ENCODE results near the gene GNAI3.

Gene GNAI3

DNA sequence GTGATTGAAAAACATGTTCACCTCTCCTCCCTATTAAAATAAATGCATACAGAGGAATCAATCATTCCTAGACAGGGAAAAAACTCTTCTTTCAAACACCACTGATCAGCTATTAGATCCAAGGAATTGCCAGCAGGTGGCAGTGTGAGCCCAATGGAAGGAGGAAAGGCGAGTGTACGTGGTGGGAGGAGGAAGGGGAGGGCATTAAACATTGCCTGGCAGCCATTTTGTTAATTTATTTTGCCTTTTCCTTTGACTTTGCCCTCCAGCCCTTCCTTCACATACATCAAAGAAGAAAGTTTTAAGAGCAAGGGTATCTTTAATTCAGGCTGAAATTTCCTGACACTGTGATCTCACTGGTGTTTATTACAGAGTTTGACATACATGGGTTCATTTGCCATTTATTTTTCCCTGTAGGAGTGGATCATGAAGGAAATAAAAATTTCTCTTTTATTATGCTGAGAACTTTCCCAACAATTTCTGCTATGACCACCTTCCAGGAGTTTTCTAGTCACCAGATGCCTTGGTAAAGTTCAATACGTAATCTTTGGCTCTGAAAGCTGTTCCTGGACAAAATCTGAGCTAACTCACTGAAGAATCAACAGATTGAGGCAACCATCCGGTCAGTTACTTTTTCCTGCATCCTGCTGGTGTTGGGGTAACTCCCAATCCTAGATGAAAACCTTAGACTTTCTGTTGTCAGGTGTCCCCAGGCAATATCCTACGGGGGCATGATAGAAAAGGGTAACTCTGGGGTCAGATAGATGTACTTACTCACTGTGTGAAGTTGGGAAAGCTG is 1.9 kb upstream of the GNAI3 start:
- peak; percentile 93 for DNase-seq

- DNase-seq = peak; percentile 28
These were observed 723 bp upstream of the GNAI3 start for GRCh38 chr1:109547463-109548320.

- DNase-seq = no peak
These were observed 8.1 kb downstream of the GNAI3 start for GRCh38 chr1:109556563-109556962.

DNA sequence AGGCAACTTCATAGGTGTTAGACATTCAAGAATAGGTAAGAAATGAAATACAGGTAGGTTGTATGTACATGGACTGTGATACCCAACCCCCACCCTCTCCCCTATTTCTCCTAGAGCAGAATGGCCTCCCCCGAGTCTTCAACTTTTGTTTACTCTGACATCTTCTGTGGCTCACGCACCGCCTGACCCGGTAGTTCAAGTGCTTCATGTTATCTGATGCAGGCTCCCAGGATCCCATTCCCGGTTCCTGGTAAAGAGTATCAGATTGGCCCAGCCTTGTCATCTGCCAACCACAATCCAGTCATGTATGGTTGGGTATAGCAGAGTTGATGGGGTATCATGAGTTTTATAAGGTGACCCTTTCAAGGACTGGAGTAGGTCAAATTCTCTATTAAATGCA is 9.1 kb downstream of the GNAI3 start:
- DNase-seq = no peak

- no peak for DNase-seq
These were observed 11.6 kb downstream of the GNAI3 start for GRCh38 chr1:109559995-109560394.

GRCh38 chr1:109564194-109564878 is 15.9 kb downstream of the GNAI3 start:
- no peak for DNase-seq

- no peak for DNase-seq
These were observed 16.8 kb downstream of the GNAI3 start for GRCh38 chr1:109565241-109565640.

- DNase-seq = no peak
These were observed 18.6 kb downstream of the GNAI3 start for GRCh38 chr1:109566982-109567381.

DNA sequence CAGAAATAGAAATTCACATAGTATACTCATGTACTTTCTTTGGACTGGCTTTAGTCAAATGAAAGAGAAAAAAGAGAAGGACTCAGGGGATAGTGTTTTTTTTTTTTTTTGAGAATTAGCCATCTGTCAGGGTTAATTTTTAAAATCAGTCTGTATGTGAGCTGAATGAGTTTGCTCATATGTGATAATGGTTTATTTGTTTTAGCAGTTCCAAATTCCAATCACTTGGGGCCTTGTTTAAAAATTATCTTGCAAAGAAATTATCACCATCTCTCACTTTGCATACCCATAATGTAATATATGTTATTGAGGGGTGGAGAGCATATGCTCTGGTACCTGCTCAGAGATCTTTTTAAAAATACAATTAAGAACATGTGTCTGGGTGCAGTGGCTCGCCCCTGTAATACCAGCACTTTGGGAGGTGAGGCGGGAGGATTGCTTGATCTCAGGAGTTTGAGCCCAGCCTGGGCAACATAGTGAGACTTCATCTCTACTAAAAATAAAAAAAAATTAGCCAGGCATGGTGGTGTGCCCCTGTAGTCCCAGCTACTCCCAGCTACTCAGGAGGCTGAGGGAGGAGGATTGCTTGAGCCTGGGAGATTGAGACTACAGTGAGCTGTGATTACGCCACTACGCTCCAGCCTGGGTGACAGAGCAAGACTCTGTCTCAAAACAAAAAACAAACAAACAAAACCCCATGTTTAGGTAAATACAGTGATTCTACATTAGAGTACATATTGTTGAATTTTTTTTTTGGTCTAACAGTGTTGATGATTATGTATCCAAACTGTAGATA is 19.7 kb downstream of the GNAI3 start:
- no peak for DNase-seq

GRCh38 chr1:109569323-109569722 is 20.9 kb downstream of the GNAI3 start:
- DNase-seq = no peak

DNA sequence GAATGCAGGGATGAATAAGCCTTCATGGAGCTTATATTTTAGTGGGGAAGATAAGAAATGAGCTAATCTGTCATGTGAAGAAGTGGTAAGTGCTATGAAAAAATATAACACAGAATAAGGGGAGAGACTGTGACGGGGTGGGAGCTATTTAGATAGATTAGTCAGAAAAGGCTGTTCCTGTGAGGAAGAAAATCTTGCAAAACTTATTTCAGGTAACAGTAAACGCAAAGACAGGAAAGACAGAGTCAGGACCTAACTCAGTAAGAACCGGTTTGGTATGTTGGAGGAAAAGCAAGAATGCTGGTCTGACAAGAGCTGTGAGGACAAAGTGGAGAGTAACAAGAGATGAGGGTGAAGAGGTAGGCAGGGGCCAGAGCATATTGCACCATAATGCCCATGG is 22.0 kb downstream of the GNAI3 start:
- no peak for DNase-seq

GRCh38 chr1:109573785-109574184 is 25.4 kb downstream of the GNAI3 start:
- DNase-seq = no peak

DNA sequence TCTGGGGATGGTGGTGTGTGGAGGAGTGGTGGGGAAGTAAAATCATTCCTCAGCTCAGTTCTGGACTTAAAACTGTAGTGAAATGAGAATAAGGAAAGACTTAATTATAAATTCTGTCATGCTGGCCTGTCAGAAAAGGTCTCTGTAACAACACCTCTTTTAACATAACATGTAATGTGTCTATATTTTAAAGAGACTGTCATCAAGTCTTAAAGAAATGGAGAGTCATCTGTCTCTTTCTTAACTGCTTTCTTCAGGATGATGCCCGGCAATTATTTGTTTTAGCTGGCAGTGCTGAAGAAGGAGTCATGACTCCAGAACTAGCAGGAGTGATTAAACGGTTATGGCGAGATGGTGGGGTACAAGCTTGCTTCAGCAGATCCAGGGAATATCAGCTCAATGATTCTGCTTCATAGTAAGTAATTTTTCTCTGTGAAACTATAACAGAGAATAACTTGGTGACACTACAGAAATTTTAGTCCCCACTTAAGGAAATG is 30.6 kb downstream of the GNAI3 start:
- DNase-seq = no peak

DNA sequence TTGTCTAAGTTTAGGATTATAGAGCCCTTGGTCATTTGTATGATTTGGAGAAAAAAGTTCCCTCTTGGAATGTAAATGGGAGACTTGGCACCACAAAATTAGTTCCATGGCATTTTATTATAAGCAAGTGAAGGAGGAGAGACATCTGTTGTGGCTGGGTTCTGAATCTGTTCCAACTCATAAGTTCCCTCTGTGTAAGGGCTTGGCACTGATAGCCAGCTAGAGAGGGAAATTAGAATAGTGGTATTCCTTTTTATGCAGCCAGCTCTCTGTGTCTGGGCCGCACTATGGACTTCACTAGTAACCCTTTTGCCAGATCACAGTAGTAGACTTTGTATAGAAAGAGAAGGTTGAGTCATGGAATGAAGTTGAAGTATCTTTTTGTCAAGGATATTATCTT is 31.1 kb downstream of the GNAI3 start:
- DNase-seq = no peak

DNA sequence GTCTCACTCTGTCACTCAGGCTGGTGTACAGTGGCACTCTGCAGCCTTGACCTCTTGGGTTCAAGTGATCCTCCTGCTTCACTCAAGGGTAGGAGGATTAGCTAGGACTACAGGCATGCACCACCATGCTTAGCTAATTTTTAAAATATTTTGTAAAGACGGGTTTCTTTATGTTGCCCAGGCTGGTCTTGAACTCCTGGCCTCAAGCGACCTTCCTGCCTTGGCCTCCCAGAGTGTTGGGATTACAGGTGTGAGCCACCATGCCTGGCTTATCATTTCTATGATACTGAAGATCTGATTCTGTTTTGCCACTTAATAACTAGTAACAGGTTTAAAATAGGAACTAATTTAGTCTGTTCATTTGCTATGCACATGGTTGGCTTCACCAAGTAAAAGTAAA is 33.6 kb downstream of the GNAI3 start:
- no peak for DNase-seq

GRCh38 chr1:109584766-109585165 is 36.4 kb downstream of the GNAI3 start:
- DNase-seq = no peak

GRCh38 chr1:109586055-109586454 is 37.6 kb downstream of the GNAI3 start:
- no peak for DNase-seq

GRCh38 chr1:109589177-109589576 is 40.8 kb downstream of the GNAI3 start:
- DNase-seq = no peak

DNA sequence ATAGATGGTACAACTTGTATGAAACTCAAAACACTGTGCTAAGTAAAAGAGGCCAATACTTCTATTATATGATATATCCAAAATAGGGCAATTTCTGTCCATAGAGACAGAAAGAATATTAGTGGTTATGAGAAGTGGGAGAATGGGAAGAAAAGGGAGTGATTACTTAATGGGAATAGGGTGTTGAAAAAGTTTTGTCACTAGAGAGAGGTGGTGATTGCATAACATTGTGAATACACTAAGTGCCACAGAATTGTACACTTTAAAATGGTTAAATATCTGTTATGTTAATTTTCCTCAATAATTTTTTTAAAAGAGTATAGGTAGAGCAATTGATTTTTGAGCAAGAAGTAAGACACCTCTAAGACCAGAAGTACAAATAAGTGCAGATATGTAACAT is 41.3 kb downstream of the GNAI3 start:
- DNase-seq = no peak

DNA sequence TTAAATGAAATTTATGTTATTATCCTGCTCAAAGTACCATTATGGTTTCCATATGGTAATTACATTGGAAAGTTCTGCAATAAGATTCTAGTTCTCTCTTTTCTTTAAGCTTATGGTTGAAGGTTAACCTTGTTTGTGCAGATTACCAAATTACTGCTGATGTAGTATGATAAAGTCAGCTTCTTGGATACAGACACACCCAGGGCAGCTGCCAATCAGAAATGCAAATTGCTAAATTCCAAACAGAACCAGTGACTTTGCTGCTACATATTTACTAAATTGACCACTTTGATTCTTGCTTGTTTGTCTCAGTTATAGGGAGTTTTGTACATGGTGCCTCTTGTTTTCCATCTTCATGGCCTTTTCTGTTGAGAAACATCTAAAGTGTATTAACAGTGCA is 44.5 kb downstream of the GNAI3 start:
- DNase-seq = no peak

DNA sequence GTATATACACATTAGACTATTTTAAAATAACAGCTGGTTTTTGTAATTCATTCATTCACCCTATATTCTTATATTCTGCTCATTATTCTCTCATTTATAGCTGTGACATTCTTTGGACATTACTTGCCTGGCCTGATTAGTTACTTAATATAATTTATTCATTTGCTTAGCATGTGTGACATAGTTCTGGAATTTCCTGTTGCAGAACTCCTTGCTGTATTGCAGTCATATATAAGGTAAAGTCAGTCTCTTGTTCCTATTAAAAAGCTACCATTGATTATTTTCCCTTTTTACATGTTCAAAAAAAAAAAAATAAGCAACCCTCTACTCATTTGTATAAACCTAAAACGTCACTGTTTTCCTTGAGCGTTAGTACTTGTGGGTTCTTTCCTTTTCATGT is 47.1 kb downstream of the GNAI3 start:
- no peak for DNase-seq

DNA sequence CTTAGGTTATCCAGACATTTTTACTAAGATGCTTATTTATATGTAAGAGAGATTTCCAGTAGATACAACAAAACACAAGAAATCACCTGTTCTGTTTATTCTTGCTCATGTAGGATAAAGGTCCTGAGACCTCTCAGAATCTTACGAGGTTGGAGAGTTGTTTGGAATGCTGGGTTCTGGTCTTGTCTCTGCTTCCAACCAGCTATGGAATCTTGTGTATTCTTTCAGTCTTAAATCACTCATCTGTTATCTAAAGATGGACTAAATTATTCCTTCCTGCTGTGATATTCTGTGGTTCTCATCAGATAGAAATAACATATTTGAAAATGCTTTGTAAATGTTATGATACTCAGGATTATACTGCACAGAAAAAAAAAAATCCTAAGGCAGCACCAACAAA is 49.7 kb downstream of the GNAI3 start:
- no peak for DNase-seq

DNA sequence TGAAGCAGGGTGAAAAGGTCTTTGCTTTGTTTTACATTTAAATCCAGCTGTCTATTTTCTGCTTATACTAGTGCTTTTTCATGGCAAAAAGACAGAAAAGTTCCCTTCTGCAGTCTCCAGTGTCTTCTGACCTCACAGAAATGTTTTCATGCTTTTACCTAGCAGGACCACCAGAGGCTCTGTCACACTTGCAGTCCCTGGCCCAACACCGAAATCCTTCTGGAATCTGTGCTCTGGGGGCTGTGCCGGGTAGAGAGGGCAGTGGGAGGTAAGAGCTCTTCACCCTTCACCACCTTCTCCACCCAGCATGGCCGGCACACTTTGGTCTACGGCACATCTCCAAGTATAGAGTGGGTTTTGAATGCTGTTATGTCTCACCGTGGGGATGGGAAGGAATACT is 50.2 kb downstream of the GNAI3 start:
- DNase-seq = no peak

Data from activated CD4-positive, alpha-beta T cell treated with anti-CD3 and anti-CD28 coated beads for 48 hours (primary cell).